Right lobe of liver (tissue), 6 donors: ENCODE results near the gene NCOA1. TPM values are rescaled to one million over a fixed set of nuclear protein-coding genes. Genes with fewer than 3 reads are reported as not detected.

Experiments used
- ATAC-seq, 4 donors: fragments of 200-7000 bp; cut with Tn5 transposase; one replicate each; pipeline ENCODE4 v1.9.1; 2020; ENCODE audit warnings: mild to moderate bottlenecking in 4 of 4, moderate library complexity in 4 of 4
- DNase-seq, 3 donors: peaks; one replicate each; pipeline ENCODE4 v3.0.0-alpha.2; 2020
- H3K27ac ChIP-seq, 3 donors: fragments of 200-600 bp; one replicate each; pipeline ENCODE4 v1.8.0; 2022
- H3K27me3 ChIP-seq, 2 donors: fragments of 200-600 bp; one replicate each; pipeline ENCODE4 v1.8.0; 2022
- H3K36me3 ChIP-seq, 4 donors: fragments of 200-600 bp; sonication (generic) in 1 of 4; one replicate each; pipeline versions ENCODE4 v1.5.1 to v1.8.0; 2017 to 2022; ENCODE audit warnings: control low read depth in 1 of 4
- H3K4me1 ChIP-seq, 4 donors: fragments of 200-600 bp; sonication (generic) in 1 of 4; one replicate each; pipeline versions ENCODE4 v1.5.1 to v1.8.0; 2017 to 2022; ENCODE audit warnings: control low read depth in 1 of 4
- H3K4me3 ChIP-seq, 3 donors: fragments of 200-600 bp; one replicate each; pipeline ENCODE4 v1.8.0; 2022
- H3K9me3 ChIP-seq, 4 donors: fragments of 200-600 bp; sonication (generic) in 1 of 4; one replicate each; pipeline versions ENCODE4 v1.5.1 to v1.8.0; 2017 to 2022; ENCODE audit warnings: control low read depth in 1 of 4
- POLR2A ChIP-seq: fragments of 450-650 bp; IDR thresholded peaks from one replicate; pipeline ENCODE4 v1.6.1; 2017; ENCODE audit warnings: antibody characterized with exemption, mild to moderate bottlenecking
- WGBS: methylation state at CpG from one replicate; pipeline ENCODE4 v1.1.6; 2018; ENCODE audit warnings: low coverage, low lambda C conversion rate; ENCODE audit not compliant: insufficient coverage; ENCODE audit errors: missing lambda C conversion rate; 5-methylcytosine and 5-hydroxymethylcytosine counted together
- intact Hi-C, 2 donors: fragments of 100-400 bp; cut with DNase I; formaldehyde crosslinking; loops; one replicate each; pipeline versions ENCODE4 v1.11.2 to v1.14.1; 2022
- small RNA-seq, 2 experiments: library from RNA; depleted of rRNA; stranded (forward); fragments of <200 nt; gene quantifications; one replicate each; pipeline ENCODE3, GENCODE V24; 2016
- total RNA-seq, 6 experiments: library from RNA; depleted of rRNA in 2 of 6; stranded (reverse); fragments of >200 nt in 2 of 6; fragmentation: NEBNext Ultra II Directional in 3 of 6; extraction: Animal tissue kit (Norgen Biotek cat#: 25700) in 3 of 6; gene quantifications; one replicate each; pipeline versions ENCODE4 v1.1.0 to v1.2.4, GENCODE V29; 2016 to 2023
- TF ChIP-seq, protein P1 (sequence below), 4 donors: fragments of 200-600 bp in 3 of 4; fragments of 450-650 bp in 1 of 4; IDR thresholded peaks; one replicate each; pipeline versions ENCODE4 v1.5.1 to v1.8.0; 2016 to 2022; ENCODE audit warnings: antibody characterized with exemption in 4 of 4, mild to moderate bottlenecking in 2 of 4
- donor health status: DM: no; HTN: yes; CAD: no.
- donor health status: DM: no; HTN: no; CAD: no.
- donor health status: DM: no; HTN: no; CAD: no.
- donor health status: DM: no; HTN: yes; CAD: no.
- donor health status: DM: no; HTN: yes; CAD: no.

NCOA1 gene
- total RNA-seq, 6 experiments from 2014 or later: 13.5 to 18.9 (median 16.4) TPM

DNA sequence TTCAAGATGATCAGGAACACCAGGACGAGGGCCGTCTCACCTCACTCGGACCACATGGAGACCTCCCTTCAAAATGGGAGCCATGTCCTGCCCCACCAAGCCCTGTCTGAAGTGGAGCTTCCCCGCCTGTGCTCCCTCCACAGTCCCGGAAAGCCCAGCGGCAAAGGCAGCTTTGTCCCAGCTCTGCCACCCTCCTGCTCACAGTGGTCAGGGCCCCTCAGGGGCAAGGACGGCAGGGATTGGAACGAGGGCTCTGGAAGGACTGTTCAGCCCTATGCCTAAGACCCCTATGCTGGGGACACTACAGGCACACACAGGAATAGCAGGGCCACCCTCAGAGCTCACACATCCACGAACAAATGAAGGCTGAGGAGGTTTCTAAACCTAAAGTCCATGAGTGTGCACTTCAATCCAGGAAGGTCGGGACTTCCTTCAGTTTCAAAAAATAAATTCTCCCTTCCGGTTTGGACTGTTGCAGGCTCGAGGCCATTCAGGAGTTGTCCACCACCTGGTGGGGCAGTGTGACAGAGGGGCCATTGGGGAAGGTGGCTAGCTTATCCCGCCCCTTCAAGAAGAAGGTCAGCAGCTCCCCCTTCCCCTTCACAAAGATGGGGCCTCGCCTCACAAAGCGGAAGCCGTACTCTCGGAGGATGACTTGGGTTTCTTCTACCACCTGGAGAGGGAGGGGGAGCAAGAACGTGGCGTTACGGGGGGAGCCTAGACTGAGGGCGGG, 328.6 kb downstream of the NCOA1 start:
- DNase-seq: no peak
- Histone ChIP-seq H3K4me3 (no peak overlapping the region), H3K27ac (no peak overlapping the region), H3K27me3 (no peaks in the 10 kb centered on the region), H3K9me3 (no peaks in the 10 kb centered on the region), H3K36me3 (no peaks in the 10 kb centered on the region), H3K4me1 (peaks cover 0 to 6% (median 0%) of the 10 kb centered on the region in 4 donors)
- ATAC-seq: no peak
- intact Hi-C loops: loop anchor here in 1 of 2 donors (10.0 kb wide), 1 partner anchor 415 kb away; no protein-coding TSS in a partner anchor
- TF ChIP-seq POLR2A: no peak
- TF ChIP-seq, protein P1, sequence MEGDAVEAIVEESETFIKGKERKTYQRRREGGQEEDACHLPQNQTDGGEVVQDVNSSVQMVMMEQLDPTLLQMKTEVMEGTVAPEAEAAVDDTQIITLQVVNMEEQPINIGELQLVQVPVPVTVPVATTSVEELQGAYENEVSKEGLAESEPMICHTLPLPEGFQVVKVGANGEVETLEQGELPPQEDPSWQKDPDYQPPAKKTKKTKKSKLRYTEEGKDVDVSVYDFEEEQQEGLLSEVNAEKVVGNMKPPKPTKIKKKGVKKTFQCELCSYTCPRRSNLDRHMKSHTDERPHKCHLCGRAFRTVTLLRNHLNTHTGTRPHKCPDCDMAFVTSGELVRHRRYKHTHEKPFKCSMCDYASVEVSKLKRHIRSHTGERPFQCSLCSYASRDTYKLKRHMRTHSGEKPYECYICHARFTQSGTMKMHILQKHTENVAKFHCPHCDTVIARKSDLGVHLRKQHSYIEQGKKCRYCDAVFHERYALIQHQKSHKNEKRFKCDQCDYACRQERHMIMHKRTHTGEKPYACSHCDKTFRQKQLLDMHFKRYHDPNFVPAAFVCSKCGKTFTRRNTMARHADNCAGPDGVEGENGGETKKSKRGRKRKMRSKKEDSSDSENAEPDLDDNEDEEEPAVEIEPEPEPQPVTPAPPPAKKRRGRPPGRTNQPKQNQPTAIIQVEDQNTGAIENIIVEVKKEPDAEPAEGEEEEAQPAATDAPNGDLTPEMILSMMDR (IDR thresholded peaks at IDR 0.05): no peak
- 87% methylated on average over 9 of the region's 21 CpGs for WGBS

DNA sequence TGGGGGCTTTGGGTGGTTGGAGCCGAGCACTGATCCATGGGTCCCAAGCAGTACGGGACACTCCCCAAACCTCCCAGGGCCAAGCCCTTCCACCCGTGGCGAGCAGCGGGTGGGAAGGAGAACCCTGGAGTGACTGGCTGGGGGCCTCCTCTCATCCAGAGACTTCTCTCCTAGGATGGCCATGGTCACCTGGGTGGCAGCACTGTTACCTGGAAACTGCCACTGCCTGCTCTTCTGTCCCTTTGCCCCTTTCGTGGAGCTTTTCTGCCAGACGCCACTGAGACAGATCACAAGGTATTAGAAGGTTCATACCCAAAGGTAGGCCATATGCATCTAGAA, 329.1 kb downstream of the NCOA1 start:
- TF ChIP-seq POLR2A: no peak
- TF ChIP-seq, protein P1 (IDR thresholded peaks at IDR 0.05): no peak
- WGBS: 93% methylated on average over 3 of the region's 7 CpGs
- Histone ChIP-seq H3K9me3 (no peaks in the 10 kb centered on the region), H3K4me3 (no peak overlapping the region), H3K27me3 (no peaks in the 10 kb centered on the region), H3K27ac (no peak overlapping the region), H3K4me1 (peaks cover 0 to 6% (median 0%) of the 10 kb centered on the region in 4 donors), H3K36me3 (no peaks in the 10 kb centered on the region)
- ATAC-seq (no peak), DNase-seq (no peak)
- intact Hi-C loops: loop anchor here in 1 of 2 donors (10.0 kb wide), 1 partner anchor 415 kb away; no protein-coding TSS in a partner anchor

Small RNAs within 50 kb of the gene (small RNA-seq; reads per million reads assigned to genes)
- gene RNA5SP88 (0.10 to 0.13 reads per million in 2 experiments), gene RNU6-936P (0 reads per million in 2 experiments)

Other genes starting within 250 kb of the NCOA1 start
- gene ITSN2, start 130.7 kb upstream of the NCOA1 start, total RNA-seq: 10 to 100 TPM; 22.6 to 34.1 (median 28.9) TPM